Effector CD8-positive, alpha-beta T cell (primary cell): ENCODE results near the gene OR5B21.

ENCODE experiments used
- DNase-seq: peaks from one replicate; lab custom pipeline; 2025; lab: John Stamatoyannopoulos, UW

Gene OR5B21

DNA sequence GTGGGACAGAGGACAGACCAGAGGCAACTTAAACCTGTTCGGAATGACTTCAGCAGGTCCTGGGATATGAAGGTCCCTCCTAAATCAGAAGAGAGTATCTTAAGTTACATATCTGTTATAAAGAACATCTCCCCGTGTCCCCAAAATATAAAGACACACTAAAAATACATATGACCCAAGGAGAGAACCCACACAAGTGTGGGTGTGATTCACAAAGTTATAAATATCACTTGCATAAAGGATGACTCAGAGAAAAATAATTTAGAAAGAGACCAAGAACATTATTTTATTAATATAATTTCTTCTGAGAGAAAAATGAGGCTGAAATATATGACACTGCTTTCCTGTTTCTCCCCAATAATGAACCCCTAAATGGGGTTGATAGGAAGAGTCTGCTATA is 14.2 kb downstream of the OR5B21 start:
- no peak for DNase-seq

DNA sequence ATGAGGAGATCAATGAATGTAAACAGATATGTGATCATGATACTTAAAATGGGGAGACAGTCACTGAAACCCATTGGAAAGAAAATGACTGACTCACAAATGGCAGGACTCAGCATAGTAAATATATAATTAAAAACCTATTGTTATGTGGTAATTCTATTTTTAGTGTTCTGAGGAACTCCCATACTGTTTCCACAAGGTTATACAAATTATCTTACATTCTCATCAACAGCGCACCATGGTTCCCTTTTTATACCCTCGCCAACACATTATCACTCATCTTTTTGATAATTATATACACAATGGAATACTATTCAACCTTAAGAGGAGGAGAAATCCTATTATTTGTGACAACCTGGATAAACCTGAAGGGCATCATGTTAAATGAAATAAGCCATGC is 17.1 kb downstream of the OR5B21 start:
- no peak for DNase-seq

DNA sequence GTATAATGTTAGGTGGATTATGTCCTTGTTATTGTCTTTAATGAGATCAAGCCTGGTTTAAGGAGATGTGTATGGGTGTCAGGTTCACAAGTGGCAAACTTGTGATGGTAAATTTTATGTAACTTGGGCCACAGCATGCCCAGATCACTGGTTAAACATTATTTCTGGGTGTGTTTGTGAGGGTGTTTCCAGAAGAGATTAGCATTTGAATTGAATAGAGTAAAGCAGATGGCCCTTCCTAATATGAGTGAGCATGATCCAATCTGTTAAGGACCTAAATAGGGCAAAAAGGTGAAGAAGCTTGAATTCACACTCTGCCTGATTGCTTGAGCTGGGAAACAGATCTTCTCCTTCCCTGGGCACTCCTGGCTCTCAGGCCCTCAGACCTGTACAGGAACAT is 20.7 kb downstream of the OR5B21 start:
- no peak for DNase-seq

DNA sequence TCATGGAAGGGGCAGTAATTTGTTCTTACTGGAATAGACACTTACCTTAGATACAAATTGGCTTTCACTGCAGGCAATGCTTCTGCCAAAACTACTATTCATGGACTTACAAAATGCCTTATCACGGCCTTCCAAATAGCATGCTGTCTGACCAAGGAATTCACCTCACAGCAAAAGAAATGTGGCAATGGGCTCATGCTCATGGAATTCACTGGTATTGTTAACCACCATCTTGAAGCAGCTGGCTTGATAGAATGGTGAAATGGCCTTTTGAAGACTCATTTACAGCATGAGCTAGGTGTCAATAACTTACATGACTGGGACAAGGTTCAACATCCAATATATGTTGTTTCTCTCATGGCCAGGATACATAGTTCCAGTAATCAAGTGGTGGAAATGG is 21.9 kb downstream of the OR5B21 start:
- DNase-seq: no peak

DNA sequence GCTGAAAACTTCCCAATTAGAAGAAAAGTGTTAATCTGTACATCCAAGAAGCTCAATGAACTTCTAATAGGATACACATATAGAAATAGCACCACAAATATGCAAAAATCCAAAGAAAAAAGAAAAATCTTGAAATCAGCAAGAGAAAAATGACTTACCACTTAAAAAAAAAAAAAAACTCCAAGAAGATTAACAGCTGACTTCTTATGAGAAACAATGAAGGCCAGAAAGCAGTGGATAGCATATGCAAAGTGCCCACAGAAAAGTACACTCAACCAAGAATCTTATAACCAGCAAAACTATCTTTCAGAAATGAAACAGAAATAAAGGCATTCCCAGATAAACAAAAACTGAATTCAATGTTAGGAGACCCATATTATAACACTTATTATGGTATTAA is 36.0 kb downstream of the OR5B21 start:
- no peak for DNase-seq

DNA sequence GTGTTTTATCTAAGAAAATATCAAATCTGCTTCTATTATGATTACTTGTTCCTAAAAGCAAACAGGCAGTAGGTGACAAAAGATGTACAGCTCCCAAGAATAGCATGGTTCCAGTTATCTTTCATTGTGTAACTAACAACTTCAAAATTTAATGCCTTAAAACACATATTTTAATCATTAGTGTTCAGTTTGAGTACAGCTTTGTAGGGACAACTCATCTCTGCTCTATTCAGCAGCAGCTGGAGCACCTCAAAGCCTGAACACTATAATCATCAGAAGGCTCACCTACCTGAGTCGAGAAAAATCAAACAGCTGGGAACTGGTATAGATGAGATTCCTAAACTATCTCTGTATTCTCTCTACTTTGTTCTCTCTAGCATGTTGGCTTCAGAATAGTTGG is 41.6 kb downstream of the OR5B21 start:
- no peak for DNase-seq

DNA sequence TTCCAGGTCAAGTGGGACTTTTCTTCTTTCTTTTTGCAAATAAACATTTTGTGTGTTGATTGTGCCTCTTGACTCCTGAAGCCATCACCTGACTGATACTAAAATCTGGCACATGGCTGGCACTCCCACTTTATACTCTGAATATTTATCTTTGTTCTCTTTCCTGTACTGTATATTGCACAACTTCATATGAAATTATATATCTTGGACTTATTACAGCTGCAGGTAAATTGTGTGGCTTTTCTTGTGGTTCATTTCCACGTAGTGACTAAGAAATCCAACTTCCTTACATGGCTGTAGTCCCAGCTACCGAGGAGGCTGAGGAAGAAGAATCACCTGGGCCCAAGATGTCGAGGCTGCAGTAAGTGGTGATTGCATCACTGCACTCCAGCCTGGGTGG is 42.2 kb downstream of the OR5B21 start:
- no peak for DNase-seq
